GM19238 (cell line): ENCODE results near the gene SCFD2.
"Not testable (repeated sequence)": the region's sequence is repeated elsewhere in the genome, so short reads cannot be mapped to it uniquely, and the experiment has no call there.

ENCODE experiments used
- DNase-seq: peaks from one replicate; pipeline ENCODE4 v3.0.0; 2011; ENCODE audit warnings: low spot score; ENCODE audit not compliant: insufficient read length

The SCFD2 gene

GRCh38 chr4:53147197-53147596 is 218.7 kb downstream of the SCFD2 start:
- DNase-seq: no peak

GRCh38 chr4:53141308-53141707 is 224.6 kb downstream of the SCFD2 start:
- DNase-seq: no peak

GRCh38 chr4:53139256-53139655 is 226.6 kb downstream of the SCFD2 start:
- DNase-seq: not testable (repeated sequence)

GRCh38 chr4:53137468-53137867 is 228.4 kb downstream of the SCFD2 start:
- DNase-seq: no peak

GRCh38 chr4:53136954-53137353 is 228.9 kb downstream of the SCFD2 start:
- DNase-seq: no peak

GRCh38 chr4:53132132-53132891 is 233.5 kb downstream of the SCFD2 start:
- DNase-seq: no peak

- DNase-seq: no peak
Observed at GRCh38 chr4:53131562-53131925, 234.3 kb downstream of the SCFD2 start.

- no peak for DNase-seq
Observed at GRCh38 chr4:53130896-53131561, 234.8 kb downstream of the SCFD2 start.

GRCh38 chr4:53128706-53129357 is 237.0 kb downstream of the SCFD2 start:
- no peak for DNase-seq

- DNase-seq: no peak
Observed at GRCh38 chr4:53128231-53128630, 237.6 kb downstream of the SCFD2 start.

- no peak for DNase-seq
Observed at GRCh38 chr4:53127365-53127764, 238.5 kb downstream of the SCFD2 start.

- DNase-seq: no peak
Observed at GRCh38 chr4:53126099-53126498, 239.8 kb downstream of the SCFD2 start.

DNA sequence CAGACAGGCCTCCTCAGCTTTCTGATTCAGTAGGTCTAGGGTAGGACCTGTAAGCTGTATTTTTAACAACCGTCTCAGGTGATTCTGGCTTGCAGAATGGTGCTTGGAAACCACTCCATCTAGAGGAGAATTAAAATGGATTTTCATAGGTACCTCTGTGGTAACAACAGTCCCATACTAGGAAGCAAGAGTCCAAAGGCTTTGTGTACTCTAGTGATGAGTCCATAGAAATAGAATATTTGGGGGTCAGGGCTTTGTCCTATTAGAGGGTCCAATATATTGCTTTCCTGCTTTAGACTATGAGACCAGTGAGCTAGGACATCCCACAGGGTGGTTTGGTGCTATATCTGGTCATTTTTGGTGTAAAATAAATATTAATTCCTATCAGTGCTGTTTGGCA is 242.0 kb downstream of the SCFD2 start:
- DNase-seq: no peak

DNA sequence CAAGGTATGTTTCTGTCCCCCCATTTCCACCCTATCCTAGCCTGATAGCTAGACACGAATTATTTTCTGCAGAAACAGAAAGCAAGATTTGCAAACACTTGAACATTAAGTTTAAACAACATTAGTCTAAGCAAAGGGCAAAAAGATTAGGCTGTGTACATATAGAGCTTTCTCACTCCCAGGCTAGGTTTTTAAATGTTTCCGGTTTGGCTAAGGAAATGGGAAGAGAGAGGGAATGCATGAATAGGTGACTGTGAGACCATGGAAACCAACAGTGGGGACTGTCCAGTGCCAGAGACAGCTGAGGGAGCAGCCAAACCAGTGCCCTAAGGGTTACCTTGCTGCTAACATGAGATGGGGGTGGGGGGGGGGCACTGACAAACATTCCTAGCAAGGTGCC is 242.7 kb downstream of the SCFD2 start:
- no peak for DNase-seq

DNA sequence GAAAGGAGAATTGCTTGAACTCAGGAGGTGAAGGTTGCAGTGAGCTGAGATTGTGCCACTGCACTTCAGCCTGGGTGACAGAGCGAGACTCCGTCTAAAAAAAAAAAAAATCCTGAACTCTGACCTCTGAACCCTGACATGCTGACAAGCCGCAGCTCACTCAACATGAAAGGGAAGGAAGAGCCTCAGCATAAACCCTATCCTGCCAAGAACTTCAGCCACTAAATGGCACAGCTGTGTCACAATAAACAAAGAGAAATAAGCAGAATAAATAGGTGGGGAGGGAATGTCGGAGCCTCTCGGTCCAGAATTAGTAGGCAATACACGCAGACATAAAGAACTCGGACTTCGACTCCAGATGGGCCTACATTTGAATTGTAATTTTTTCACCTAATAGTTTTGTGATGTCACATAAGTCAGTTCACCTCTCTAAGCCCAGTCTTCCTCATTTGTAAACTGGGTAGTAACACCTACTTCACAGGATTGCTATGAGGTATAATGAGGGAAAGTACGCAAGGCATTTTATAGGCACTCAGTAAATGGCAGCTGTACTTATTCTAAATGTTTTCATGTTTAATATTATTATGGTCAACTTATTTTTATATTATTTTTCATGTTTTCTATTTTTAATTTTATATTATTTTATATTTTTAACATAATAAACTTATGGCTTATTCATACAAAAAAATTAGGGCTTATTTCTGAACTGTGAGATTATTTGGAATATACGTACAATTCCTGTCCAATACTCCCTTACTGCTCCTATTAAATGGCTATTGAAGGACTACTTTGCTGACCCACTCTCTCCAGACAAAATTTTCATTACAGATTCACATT is 243.4 kb downstream of the SCFD2 start:
- no peak for DNase-seq

- no peak for DNase-seq
Observed at GRCh38 chr4:53121264-53121865, 244.5 kb downstream of the SCFD2 start.

DNA sequence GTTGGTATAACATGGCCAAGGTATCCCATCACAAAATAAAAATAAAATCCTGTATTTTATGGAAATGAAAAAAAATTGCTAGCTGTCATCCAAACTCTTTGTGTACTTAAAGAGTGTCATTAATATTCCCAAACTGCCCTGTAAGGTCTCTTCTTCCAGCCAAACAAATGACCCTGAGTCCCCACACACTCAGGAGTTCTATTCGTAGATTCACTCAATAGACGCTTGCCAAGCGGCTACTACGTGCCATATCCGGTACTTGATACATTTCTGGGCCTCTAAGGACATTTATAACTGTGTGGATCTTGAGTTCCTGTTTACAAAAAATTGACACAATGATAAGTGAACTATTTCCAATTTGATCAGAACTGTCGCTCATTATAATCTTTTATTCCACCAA is 245.1 kb downstream of the SCFD2 start:
- DNase-seq: no peak

DNA sequence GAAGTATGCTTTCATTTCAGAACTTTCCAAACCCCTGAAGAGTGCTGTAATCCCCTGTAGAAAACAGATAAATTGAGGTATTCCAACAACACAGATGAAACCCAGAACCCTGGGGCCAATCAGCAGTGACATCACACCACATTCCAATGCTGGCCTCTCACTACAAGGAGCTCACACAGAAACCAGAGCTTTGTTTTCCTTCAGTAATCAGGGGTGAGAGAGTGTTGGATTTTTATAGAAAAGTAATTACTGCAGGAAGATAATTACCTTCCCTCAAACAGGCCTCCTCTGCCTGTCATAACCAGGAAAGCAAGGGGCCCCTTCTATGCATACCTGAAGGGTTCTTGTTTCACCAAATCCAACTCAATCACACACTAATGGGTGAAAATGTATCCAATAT is 246.2 kb downstream of the SCFD2 start:
- DNase-seq: no peak

GRCh38 chr4:53118676-53119075 is 247.2 kb downstream of the SCFD2 start:
- no peak for DNase-seq

DNA sequence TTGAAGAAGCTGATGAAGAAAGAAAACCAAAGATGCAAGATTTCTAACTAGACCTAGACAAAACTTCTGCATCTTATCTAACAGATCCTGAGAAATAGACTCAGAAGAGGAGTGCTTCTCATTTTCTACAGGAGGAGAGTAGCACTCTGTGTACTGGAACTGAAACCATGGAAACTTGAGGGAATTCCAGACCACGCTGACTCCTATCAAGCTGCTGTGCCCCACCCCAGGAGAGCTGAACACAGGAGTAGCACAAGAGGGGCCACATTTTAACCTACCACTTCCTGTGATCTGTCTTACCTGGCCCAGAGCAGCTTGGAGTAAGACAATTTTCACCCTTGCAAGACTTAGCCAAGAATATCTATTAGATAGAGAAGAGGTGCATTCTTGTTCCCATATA is 248.9 kb downstream of the SCFD2 start:
- no peak for DNase-seq
